ENCODE data around the gene USH1C.

The USH1C gene

GRCh38 chr11:17570034-17570433 lies 25.8 kb upstream of the USH1C start:
- DNase-seq (ENCODE audit: low read depth in 2 of 2) = no peak

GRCh38 chr11:17568944-17569343 lies 24.7 kb upstream of the USH1C start:
- no peak for DNase-seq (ENCODE audit: low read depth in 2 of 2)

- no peak for DNase-seq (ENCODE audit: low read depth in 2 of 2)
These were observed 20.4 kb upstream of the USH1C start for GRCh38 chr11:17564687-17565042.

GRCh38 chr11:17563961-17564686 lies 19.9 kb upstream of the USH1C start:
- DNase-seq (ENCODE audit: low read depth in 2 of 2) = no peak

GRCh38 chr11:17563231-17563646 lies 19.0 kb upstream of the USH1C start:
- no peak for DNase-seq (ENCODE audit: low read depth in 2 of 2)

- DNase-seq (ENCODE audit: low read depth in 2 of 2) = no peak
These were observed 17.3 kb upstream of the USH1C start for GRCh38 chr11:17561526-17561925.

- no peak for DNase-seq (ENCODE audit: low read depth in 2 of 2)
These were observed 16.8 kb upstream of the USH1C start for GRCh38 chr11:17561111-17561415.

- no peak for DNase-seq (ENCODE audit: low read depth in 2 of 2)
These were observed 16.3 kb upstream of the USH1C start for GRCh38 chr11:17560281-17561110.

GRCh38 chr11:17559341-17560087 lies 15.3 kb upstream of the USH1C start:
- DNase-seq (ENCODE audit: low read depth in 2 of 2) = no peak

- no peak for DNase-seq (ENCODE audit: low read depth in 2 of 2)
These were observed 14.7 kb upstream of the USH1C start for GRCh38 chr11:17558916-17559315.

- DNase-seq (ENCODE audit: low read depth in 2 of 2) = no peak
These were observed 14.0 kb upstream of the USH1C start for GRCh38 chr11:17558025-17558780.

- DNase-seq (ENCODE audit: low read depth in 2 of 2) = no peak
These were observed 12.8 kb upstream of the USH1C start for GRCh38 chr11:17556999-17557398.

- DNase-seq (ENCODE audit: low read depth in 2 of 2) = no peak
These were observed 10.3 kb upstream of the USH1C start for GRCh38 chr11:17554487-17554886.

- no peak for DNase-seq (ENCODE audit: low read depth in 2 of 2)
These were observed 9.0 kb upstream of the USH1C start for GRCh38 chr11:17553249-17553546.

GRCh38 chr11:17552392-17553248 lies 8.4 kb upstream of the USH1C start:
- no peak for DNase-seq (ENCODE audit: low read depth in 2 of 2)

GRCh38 chr11:17552041-17552355 lies 7.8 kb upstream of the USH1C start:
- no peak for DNase-seq (ENCODE audit: low read depth in 2 of 2)

GRCh38 chr11:17551347-17552040 lies 7.3 kb upstream of the USH1C start:
- no peak for DNase-seq (ENCODE audit: low read depth in 2 of 2)

- no peak for DNase-seq (ENCODE audit: low read depth in 2 of 2)
These were observed 6.5 kb upstream of the USH1C start for GRCh38 chr11:17550450-17551346.

- DNase-seq (ENCODE audit: low read depth in 2 of 2) = no peak
These were observed 4.2 kb upstream of the USH1C start for GRCh38 chr11:17548444-17548843.

- DNase-seq (ENCODE audit: low read depth in 2 of 2) = no peak
These were observed 3.7 kb upstream of the USH1C start for GRCh38 chr11:17547932-17548331.
